HEK293 (cell line): ENCODE measurements around the gene FGF12.

Experiments used
- KLF10 ChIP-seq: fragments of 450-650 bp; IDR thresholded peaks from 2 replicates; pipeline ENCODE4 v1.5.1; 2018; ENCODE audit warnings: missing biosample characterization, mild to moderate bottlenecking, missing genetic modification characterization
- KLF9 ChIP-seq: fragments of 450-650 bp; formaldehyde crosslinking; IDR thresholded peaks from 2 replicates; pipeline ENCODE4 v1.5.1; 2016; ENCODE audit warnings: missing biosample characterization, missing genetic modification characterization, low read depth
- TCF7L2 ChIP-seq: IDR thresholded peaks from 2 replicates; pipeline ENCODE4 v1.6.1; 2011; ENCODE audit warnings: low read depth, mild to moderate bottlenecking, inconsistent platforms, low read length, moderate library complexity, borderline replicate concordance
- YY1 ChIP-seq: fragments of 450-650 bp; formaldehyde crosslinking; IDR thresholded peaks from 2 replicates; pipeline ENCODE4 v1.5.1; 2018; ENCODE audit warnings: missing biosample characterization, missing genetic modification characterization
- ZFP41 ChIP-seq: fragments of 450-650 bp; formaldehyde crosslinking; IDR thresholded peaks from 2 replicates; pipeline ENCODE4 v1.5.1; 2016; ENCODE audit warnings: missing biosample characterization, missing genetic modification characterization, borderline replicate concordance
- ZNF114 ChIP-seq: fragments of 450-650 bp; formaldehyde crosslinking; IDR thresholded peaks from 2 replicates; pipeline ENCODE4 v1.5.0; 2017; ENCODE audit warnings: missing biosample characterization, missing genetic modification characterization
- ZNF138 ChIP-seq: fragments of 450-650 bp; formaldehyde crosslinking; IDR thresholded peaks from 2 replicates; pipeline ENCODE4 v1.5.1; 2016; ENCODE audit warnings: missing biosample characterization, missing genetic modification characterization, borderline replicate concordance
- ZNF416 ChIP-seq: fragments of 450-650 bp; formaldehyde crosslinking; IDR thresholded peaks from 2 replicates; pipeline ENCODE4 v1.5.1; 2016; ENCODE audit warnings: missing biosample characterization, missing genetic modification characterization
- ZNF423 ChIP-seq: fragments of 450-650 bp; formaldehyde crosslinking; IDR thresholded peaks from 2 replicates; pipeline ENCODE4 v1.5.1; 2016; ENCODE audit warnings: missing biosample characterization, missing genetic modification characterization
- ZNF426 ChIP-seq: fragments of 450-650 bp; formaldehyde crosslinking; IDR thresholded peaks from 2 replicates; pipeline ENCODE4 v1.5.1; 2017; ENCODE audit warnings: missing biosample characterization, missing genetic modification characterization, mild to moderate bottlenecking, inconsistent platforms, moderate library complexity
- ZNF501 ChIP-seq: fragments of 450-650 bp; formaldehyde crosslinking; IDR thresholded peaks from 2 replicates; pipeline ENCODE4 v1.5.1; 2016; ENCODE audit warnings: missing biosample characterization, missing genetic modification characterization
- ZNF626 ChIP-seq: fragments of 450-650 bp; sonication (Bioruptor Pico); formaldehyde crosslinking; IDR thresholded peaks from 2 replicates; pipeline ENCODE4 v1.5.1; 2018; ENCODE audit warnings: missing biosample characterization, missing genetic modification characterization, inconsistent platforms
- TF ChIP-seq, protein P1 (sequence below): fragments of 450-650 bp; formaldehyde crosslinking; optimal IDR thresholded peaks from 2 replicates; pipeline ENCODE3; 2016; ENCODE audit warnings: missing biosample characterization, mild to moderate bottlenecking, missing genetic modification characterization
- TF ChIP-seq, protein P2 (sequence below): fragments of 450-650 bp; formaldehyde crosslinking; IDR thresholded peaks from 2 replicates; pipeline ENCODE4 v1.5.1; 2016; ENCODE audit warnings: missing biosample characterization, missing genetic modification characterization

DNA sequence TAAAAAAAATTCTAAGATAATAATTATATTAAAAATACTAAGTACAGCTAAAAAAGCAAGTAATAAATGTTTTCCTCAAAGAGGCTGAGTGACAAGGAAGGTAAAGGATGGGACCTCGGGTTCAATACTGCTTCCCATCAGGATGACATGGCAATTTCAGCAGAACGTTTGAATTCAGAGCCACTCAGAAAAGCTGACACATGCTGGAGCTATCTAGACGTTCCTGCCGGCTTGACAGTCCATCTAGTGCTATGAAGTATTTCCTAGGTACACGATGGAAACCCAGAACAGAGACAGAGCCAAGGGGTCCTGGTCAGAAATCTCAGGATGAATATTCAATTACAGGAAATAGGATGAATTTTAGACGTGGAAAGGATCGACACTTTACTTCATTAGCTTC is 361.8 kb downstream of the FGF12 start:
- TF ChIP-seq ZNF138 (tag by site-specific recombination) (no peak), ZNF626 (tag by site-specific recombination) (no peak), TCF7L2 (no peak), YY1 (tag by site-specific recombination) (no peak), KLF9 (tag by site-specific recombination) (no peak), ZNF416 (no peak), ZNF423 (tag by site-specific recombination) (no peak), ZFP41 (tag by site-specific recombination) (no peak), ZNF114 (tag by site-specific recombination) (no peak), ZNF426 (no peak), KLF10 (no peak), ZNF501 (tag by site-specific recombination) (no peak)
- TF ChIP-seq, protein P1, sequence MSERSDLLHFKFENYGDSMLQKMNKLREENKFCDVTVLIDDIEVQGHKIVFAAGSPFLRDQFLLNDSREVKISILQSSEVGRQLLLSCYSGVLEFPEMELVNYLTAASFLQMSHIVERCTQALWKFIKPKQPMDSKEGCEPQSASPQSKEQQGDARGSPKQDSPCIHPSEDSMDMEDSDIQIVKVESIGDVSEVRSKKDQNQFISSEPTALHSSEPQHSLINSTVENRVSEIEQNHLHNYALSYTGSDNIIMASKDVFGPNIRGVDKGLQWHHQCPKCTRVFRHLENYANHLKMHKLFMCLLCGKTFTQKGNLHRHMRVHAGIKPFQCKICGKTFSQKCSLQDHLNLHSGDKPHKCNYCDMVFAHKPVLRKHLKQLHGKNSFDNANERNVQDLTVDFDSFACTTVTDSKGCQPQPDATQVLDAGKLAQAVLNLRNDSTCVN (tag by site-specific recombination), result no peak
- TF ChIP-seq, protein P2, sequence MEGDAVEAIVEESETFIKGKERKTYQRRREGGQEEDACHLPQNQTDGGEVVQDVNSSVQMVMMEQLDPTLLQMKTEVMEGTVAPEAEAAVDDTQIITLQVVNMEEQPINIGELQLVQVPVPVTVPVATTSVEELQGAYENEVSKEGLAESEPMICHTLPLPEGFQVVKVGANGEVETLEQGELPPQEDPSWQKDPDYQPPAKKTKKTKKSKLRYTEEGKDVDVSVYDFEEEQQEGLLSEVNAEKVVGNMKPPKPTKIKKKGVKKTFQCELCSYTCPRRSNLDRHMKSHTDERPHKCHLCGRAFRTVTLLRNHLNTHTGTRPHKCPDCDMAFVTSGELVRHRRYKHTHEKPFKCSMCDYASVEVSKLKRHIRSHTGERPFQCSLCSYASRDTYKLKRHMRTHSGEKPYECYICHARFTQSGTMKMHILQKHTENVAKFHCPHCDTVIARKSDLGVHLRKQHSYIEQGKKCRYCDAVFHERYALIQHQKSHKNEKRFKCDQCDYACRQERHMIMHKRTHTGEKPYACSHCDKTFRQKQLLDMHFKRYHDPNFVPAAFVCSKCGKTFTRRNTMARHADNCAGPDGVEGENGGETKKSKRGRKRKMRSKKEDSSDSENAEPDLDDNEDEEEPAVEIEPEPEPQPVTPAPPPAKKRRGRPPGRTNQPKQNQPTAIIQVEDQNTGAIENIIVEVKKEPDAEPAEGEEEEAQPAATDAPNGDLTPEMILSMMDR, result no peak
